LNCaP clone FGC (cell line): ENCODE data around the gene AMDHD2.

Experiments
- DNase-seq: peaks from one replicate; pipeline ENCODE4 v3.0.0-alpha.2; 2011; ENCODE audit warnings: low read depth
- H3K4me3 ChIP-seq: 2 replicates; pipeline ENCODE4 v1.5.1; 2011; ENCODE audit warnings: mild to moderate bottlenecking, low read depth, low read length, control low read depth
- CTCF ChIP-seq: IDR thresholded peaks from 2 replicates; pipeline ENCODE4 v1.5.1; 2012; ENCODE audit warnings: mild to moderate bottlenecking; ENCODE audit not compliant: control insufficient read depth, insufficient read depth; ENCODE audit errors: extremely low read depth

AMDHD2 gene

GRCh38 chr16:2496223-2497115, 23.7 kb upstream of the AMDHD2 start:
- no peak overlapping the region for H3K4me3 ChIP-seq
- no peak for TF ChIP-seq CTCF
- DNase-seq: no peak

GRCh38 chr16:2497116-2497630, 23.0 kb upstream of the AMDHD2 start:
- 0 out of 2 replicates have a peak, but pooled peaks have one; percentile 19 for TF ChIP-seq CTCF
- peak; percentile 46 for DNase-seq
- H3K4me3 ChIP-seq: 0 out of 2 replicates have a peak overlapping the region, but pooled peaks have one; percentile 2

- no peak overlapping the region for H3K4me3 ChIP-seq
- no peak for TF ChIP-seq CTCF
- DNase-seq: no peak
These were observed 22.3 kb upstream of the AMDHD2 start for GRCh38 chr16:2497695-2498484.

GRCh38 chr16:2498531-2499253, 21.5 kb upstream of the AMDHD2 start:
- peak; percentile 85 for DNase-seq
- H3K4me3 ChIP-seq: no peak overlapping the region
- TF ChIP-seq CTCF: no peak

GRCh38 chr16:2499454-2499853, 20.7 kb upstream of the AMDHD2 start:
- DNase-seq: no peak
- TF ChIP-seq CTCF: no peak
- H3K4me3 ChIP-seq: no peak overlapping the region

- no peak overlapping the region for H3K4me3 ChIP-seq
- no peak for DNase-seq
- no peak for TF ChIP-seq CTCF
These were observed 20.2 kb upstream of the AMDHD2 start for GRCh38 chr16:2499890-2500429.
